A549 (cell line): ENCODE measurements around the gene MEGF6. TPM values are rescaled to one million over a fixed set of nuclear protein-coding genes. Genes with fewer than 3 reads are reported as not detected.

Experiments
- ATAC-seq, 2 experiments: fragments of 200-7000 bp in 1 of 2; fragments of >200 bp in 1 of 2; cut with Nextera tagmentation in 1 of 2; cut with Tn5 transposase in 1 of 2; 3 replicates each; pipeline versions ENCODE4 v1.8.0 to v1.9.1; 2018 to 2020; ENCODE audit warnings: mild to moderate bottlenecking in 1 of 2, moderate library complexity in 1 of 2
- CTCF ChIA-PET: fragments of 300-600 bp; sonication (Branson Sonifier 250); formaldehyde crosslinking; extraction: SDS; loops from one replicate; lab custom pipeline; 2021; ENCODE audit warnings: antibody characterized with exemption, inconsistent platforms; lab: Yijun Ruan, JAX
- POLR2A ChIA-PET: fragments of 350-600 bp; formaldehyde crosslinking; extraction: SDS; loops from one replicate; lab custom pipeline; 2021; ENCODE audit warnings: antibody characterized with exemption, inconsistent platforms; lab: Yijun Ruan, JAX
- DNase-seq, 2 experiments: peaks; one replicate each; pipeline versions ENCODE4 v3.0.0 to v3.0.0-alpha.2; 2011 to 2016; ENCODE audit warnings: low read depth in 1 of 2, low spot score in 1 of 2
- FAIRE-seq: peaks from 2 replicates; lab custom pipeline; 2011; peaks lifted over from hg19 to GRCh38; lab: Jason Lieb, UNC
- H3K27ac ChIP-seq, 2 experiments: fragments of >200 bp; sonication (Bioruptor Twin); formaldehyde crosslinking; 3 replicates each; pipeline ENCODE4 v1.5.1; 2016 to 2017
- H3K4me1 ChIP-seq: fragments of >200 bp; sonication (Bioruptor Twin); formaldehyde crosslinking; 3 replicates; pipeline ENCODE4 v1.6.1; 2016
- H3K4me2 ChIP-seq: fragments of >200 bp; sonication (Bioruptor Twin); formaldehyde crosslinking; 3 replicates; pipeline ENCODE4 v1.6.1; 2016
- H3K4me3 ChIP-seq: fragments of >200 bp; sonication (Bioruptor Twin); formaldehyde crosslinking; 3 replicates; pipeline ENCODE4 v1.5.1; 2016
- H3K9me3 ChIP-seq: fragments of >200 bp; sonication (Bioruptor Twin); formaldehyde crosslinking; 3 replicates; pipeline ENCODE4 v1.6.1; 2016
- CBX8 ChIP-seq: fragments of 200-600 bp; sonication (generic); IDR thresholded peaks from 2 replicates; pipeline ENCODE4 v1.6.1; 2016
- CHD4 ChIP-seq: fragments of 200-600 bp; sonication (generic); IDR thresholded peaks from 2 replicates; pipeline ENCODE4 v1.6.1; 2016; ENCODE audit warnings: antibody characterized with exemption, mild to moderate bottlenecking, borderline replicate concordance
- EHMT2 ChIP-seq: fragments of 200-600 bp; sonication (generic); IDR thresholded peaks from 2 replicates; pipeline ENCODE4 v1.6.1; 2016; ENCODE audit warnings: antibody characterized with exemption, low read depth, mild to moderate bottlenecking, moderate library complexity
- EP300 ChIP-seq, 2 experiments: fragments of >200 bp; sonication (Bioruptor Twin); formaldehyde crosslinking; IDR thresholded peaks; 2 replicates in 1 of 2; 3 replicates in 1 of 2; pipeline ENCODE4 v1.6.1; 2016 to 2017
- ESRRA ChIP-seq: fragments of 150-350 bp; IDR thresholded peaks from 2 replicates; pipeline ENCODE4 v1.6.1; 2014; ENCODE audit warnings: mild to moderate bottlenecking, low read length, borderline replicate concordance
- HDAC2 ChIP-seq: fragments of 200-600 bp; sonication (generic); IDR thresholded peaks from 2 replicates; pipeline ENCODE4 v1.6.1; 2016
- HEYL ChIP-seq: fragments of 250-450 bp; sonication (Bioruptor Pico); IDR thresholded peaks from 2 replicates; pipeline ENCODE4 v1.8.0; 2021; ENCODE audit warnings: mild to moderate bottlenecking, moderate library complexity
- HOXB5 ChIP-seq: fragments of 250-450 bp; sonication (Bioruptor Pico); IDR thresholded peaks from 2 replicates; pipeline ENCODE4 v1.5.0; 2020; ENCODE audit warnings: mild to moderate bottlenecking, moderate library complexity
- JUN ChIP-seq, 2 experiments: fragments of >200 bp; sonication (Bioruptor Twin); formaldehyde crosslinking; IDR thresholded peaks; 2 replicates in 1 of 2; 3 replicates in 1 of 2; pipeline ENCODE4 v1.6.1; 2016 to 2017
- JUNB ChIP-seq: fragments of >200 bp; sonication (Bioruptor Twin); formaldehyde crosslinking; IDR thresholded peaks from 2 replicates; pipeline ENCODE4 v1.6.1; 2016
- KDM5A ChIP-seq: fragments of 200-600 bp; sonication (generic); IDR thresholded peaks from 2 replicates; pipeline ENCODE4 v1.6.1; 2016; ENCODE audit warnings: antibody characterized with exemption, mild to moderate bottlenecking
- MAFK ChIP-seq: fragments of 450-650 bp; IDR thresholded peaks from 2 replicates; pipeline ENCODE4 v1.6.1; 2014; ENCODE audit not compliant: partially characterized antibody
- MAZ ChIP-seq: fragments of 150-350 bp; IDR thresholded peaks from 2 replicates; pipeline ENCODE4 v1.6.1; 2014; ENCODE audit warnings: antibody characterized with exemption, low read depth, low read length, borderline replicate concordance
- POLR2A ChIP-seq: IDR thresholded peaks from 2 replicates; pipeline ENCODE4 v1.6.1; 2012; ENCODE audit warnings: mild to moderate bottlenecking, low read length
- POLR2AphosphoS2 ChIP-seq: conservative IDR thresholded peaks from 2 replicates; pipeline ENCODE4 v1.6.1; 2012; ENCODE audit warnings: low read length, improper control_type of control experiment, inconsistent platforms
- RARB ChIP-seq: fragments of 250-450 bp; sonication (Bioruptor Pico); IDR thresholded peaks from 2 replicates; pipeline ENCODE4 v1.8.0; 2021; ENCODE audit warnings: mild to moderate bottlenecking, moderate library complexity
- RNF2 ChIP-seq: fragments of 200-600 bp; sonication (generic); IDR thresholded peaks from 2 replicates; pipeline ENCODE4 v1.6.1; 2016; ENCODE audit warnings: low read depth, mild to moderate bottlenecking, antibody characterized with exemption, moderate library complexity, borderline replicate concordance
- SMC3 ChIP-seq: fragments of >200 bp; sonication (Bioruptor Twin); formaldehyde crosslinking; IDR thresholded peaks from 3 replicates; pipeline ENCODE4 v1.6.1; 2018; ENCODE audit warnings: inconsistent platforms
- SREBF2 ChIP-seq: fragments of 450-650 bp; IDR thresholded peaks from 2 replicates; pipeline ENCODE4 v1.6.1; 2014; ENCODE audit warnings: mild to moderate bottlenecking, moderate library complexity
- TFCP2L1 ChIP-seq: fragments of 250-450 bp; sonication (Bioruptor Pico); IDR thresholded peaks from 2 replicates; pipeline ENCODE4 v1.5.0; 2021; ENCODE audit warnings: mild to moderate bottlenecking
- TP53 ChIP-seq: fragments of 250-450 bp; sonication (Bioruptor Pico); IDR thresholded peaks from 2 replicates; pipeline ENCODE4 v1.5.0; 2021; ENCODE audit warnings: mild to moderate bottlenecking, moderate library complexity
- ZNF302 ChIP-seq: fragments of 250-450 bp; sonication (Bioruptor Pico); IDR thresholded peaks from 2 replicates; pipeline ENCODE4 v1.9.0; 2021; ENCODE audit warnings: inconsistent platforms, mild to moderate bottlenecking, moderate library complexity
- WGBS: methylation state at CpG from one replicate; pipeline ENCODE4 v1.1.6; 2017; ENCODE audit errors: missing lambda C conversion rate; 5-methylcytosine and 5-hydroxymethylcytosine counted together
- polyA plus RNA-seq, 4 experiments: library from polyadenylated mRNA; depleted of rRNA in 3 of 4; stranded (reverse); fragments of >200 nt; fragmentation: RNase III in 1 of 4; extraction: RNeasy Plus Mini Kit Qiagen cat#74134 plus additional on column Dnase treatment in 1 of 4; gene quantifications; 2 replicates in 3 of 4; 3 replicates in 1 of 4; pipeline ENCODE4 v1.2.3, GENCODE V29; 2011 to 2017
- TF ChIP-seq, protein P1 (sequence below): fragments of 450-650 bp; IDR thresholded peaks from 2 replicates; pipeline ENCODE4 v1.6.1; 2014; ENCODE audit warnings: antibody characterized with exemption
- TF ChIP-seq, protein P2 (sequence below): fragments of >200 bp; sonication (Bioruptor Twin); formaldehyde crosslinking; IDR thresholded peaks from 2 replicates; pipeline ENCODE4 v1.6.1; 2016
- TF ChIP-seq, protein P3 (sequence below): fragments of >200 bp; sonication (Bioruptor Twin); formaldehyde crosslinking; IDR thresholded peaks from 3 replicates; pipeline ENCODE4 v1.5.1; 2016

The MEGF6 gene
- polyA plus RNA-seq, 2 of the 4 experiments (the other 2 are of a cell fraction) = 0.66 to 13.7 TPM

DNA sequence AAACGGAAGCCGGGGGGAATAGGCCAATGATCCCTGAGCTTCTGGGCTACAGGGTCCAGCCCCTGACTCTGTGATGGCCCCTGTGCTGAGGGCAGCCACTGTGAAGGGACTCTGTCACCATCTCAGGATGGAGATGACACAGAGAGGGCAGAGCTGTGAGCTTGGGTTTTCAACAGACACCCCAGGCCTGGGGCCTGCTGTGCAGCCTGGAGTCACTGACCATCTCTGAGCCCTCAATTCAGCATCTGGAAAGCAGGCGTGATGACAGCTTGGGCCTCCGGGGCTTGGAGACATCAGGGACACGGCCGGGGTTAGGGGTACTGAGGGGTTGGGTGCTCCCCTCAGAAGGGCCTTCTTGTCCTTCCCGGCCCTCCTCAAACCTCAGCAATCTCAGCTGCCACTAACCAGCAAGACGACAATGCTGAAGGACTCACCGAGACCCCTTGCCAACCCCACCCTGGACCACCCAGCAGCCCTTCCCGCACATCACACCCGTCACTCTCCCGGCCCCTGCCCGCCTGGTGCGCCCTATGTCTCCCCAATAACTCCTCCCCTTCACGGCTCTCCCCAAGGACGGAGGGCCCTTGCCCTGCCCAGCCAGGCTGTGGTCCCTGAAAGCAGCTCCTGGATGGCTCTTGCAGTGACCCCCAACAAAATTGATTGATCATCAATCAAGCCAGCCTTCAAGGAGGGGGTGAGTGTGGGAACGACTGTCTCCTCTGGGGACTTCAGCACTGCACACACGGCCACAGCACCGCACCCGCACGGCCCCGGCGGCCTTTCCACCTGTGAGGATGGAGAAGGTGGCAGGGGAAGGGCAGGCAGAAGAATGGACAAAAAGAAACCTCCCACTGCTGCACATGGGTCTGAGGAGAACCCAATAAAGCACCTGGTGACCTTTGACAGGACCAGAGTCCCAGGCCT lies 4.3 kb downstream of the MEGF6 start:
- H3K4me1 ChIP-seq = peaks cover 6% of the 10 kb centered on the region; the same call in 1 of the 3 replicates
- TF ChIP-seq JUN (IDR thresholded peaks at IDR 0.05) = no peak
- no peak for TF ChIP-seq RARB (CRISPR knock-in tag)
- no peak for TF ChIP-seq SREBF2
- TF ChIP-seq POLR2AphosphoS2 = no peak
- TF ChIP-seq TP53 (CRISPR knock-in tag) = no peak
- TF ChIP-seq, protein P1, sequence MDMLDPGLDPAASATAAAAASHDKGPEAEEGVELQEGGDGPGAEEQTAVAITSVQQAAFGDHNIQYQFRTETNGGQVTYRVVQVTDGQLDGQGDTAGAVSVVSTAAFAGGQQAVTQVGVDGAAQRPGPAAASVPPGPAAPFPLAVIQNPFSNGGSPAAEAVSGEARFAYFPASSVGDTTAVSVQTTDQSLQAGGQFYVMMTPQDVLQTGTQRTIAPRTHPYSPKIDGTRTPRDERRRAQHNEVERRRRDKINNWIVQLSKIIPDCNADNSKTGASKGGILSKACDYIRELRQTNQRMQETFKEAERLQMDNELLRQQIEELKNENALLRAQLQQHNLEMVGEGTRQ = no peak
- no peak for TF ChIP-seq MAZ
- TF ChIP-seq, protein P2, sequence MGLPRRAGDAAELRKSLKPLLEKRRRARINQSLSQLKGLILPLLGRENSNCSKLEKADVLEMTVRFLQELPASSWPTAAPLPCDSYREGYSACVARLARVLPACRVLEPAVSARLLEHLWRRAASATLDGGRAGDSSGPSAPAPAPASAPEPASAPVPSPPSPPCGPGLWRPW = no peak
- TF ChIP-seq JUNB = no peak
- no peak for TF ChIP-seq ZNF302 (CRISPR knock-in tag)
- TF ChIP-seq HDAC2 = no peak
- no peak for TF ChIP-seq CBX8
- no peak for TF ChIP-seq ESRRA
- TF ChIP-seq CHD4 = no peak
- TF ChIP-seq HOXB5 (CRISPR knock-in tag) = no peak
- no peak for TF ChIP-seq EHMT2
- no peak for TF ChIP-seq EP300 (IDR thresholded peaks at IDR 0.05)
- no peak for TF ChIP-seq RNF2
- TF ChIP-seq, all 56 proteins: peak for 0
- ChIA-PET CTCF (interaction anchor here (0.9 to 2.2 kb wide), 4 partner anchors 13 to 154 kb away, joined by 3 to 5 read pairs (median 4); no protein-coding TSS in a partner anchor), POLR2A (no interaction called here)
- ATAC-seq (no peak), DNase-seq (no peak), FAIRE-seq (no peak)
- Histone ChIP-seq H3K9me3 (no peaks in the 10 kb centered on the region), H3K4me3 (no peak overlapping the region), H3K27ac (no peak overlapping the region), H3K4me2 (no peak overlapping the region)
- WGBS = 84% methylated on average over 17 of the region's 23 CpGs

DNA sequence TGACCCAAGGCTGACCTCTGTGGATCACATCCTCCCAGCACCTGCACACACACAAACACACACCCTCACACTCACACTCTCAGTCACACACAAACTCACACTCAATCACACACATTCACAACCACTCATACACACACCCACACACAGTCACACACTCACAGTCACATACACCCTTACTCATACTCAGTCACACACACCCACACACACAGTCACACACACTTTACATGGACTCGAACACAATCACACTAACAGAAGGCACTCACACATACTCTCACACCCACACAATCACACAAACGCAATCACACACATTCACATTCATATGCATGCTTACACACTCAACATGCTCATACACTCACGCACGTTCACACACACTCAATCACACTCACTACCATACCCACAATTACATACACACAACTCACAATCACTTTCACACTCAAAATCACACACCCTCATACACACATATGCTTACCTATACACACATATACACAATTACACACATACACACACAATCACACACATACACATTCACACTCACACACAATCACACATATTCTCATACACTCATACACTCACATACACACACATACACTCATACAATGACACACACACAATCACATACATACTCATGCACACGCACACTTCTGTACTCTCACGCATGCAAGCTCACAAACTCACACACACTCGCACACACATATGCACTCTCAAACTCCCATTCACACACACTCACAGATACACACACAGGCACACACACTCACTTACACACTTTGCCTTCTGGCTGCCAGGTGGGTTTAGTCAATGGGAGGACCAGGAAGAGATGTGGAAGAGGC lies 6.1 kb downstream of the MEGF6 start:
- Histone ChIP-seq H3K4me3 (no peak overlapping the region), H3K9me3 (no peaks in the 10 kb centered on the region), H3K4me1 (no peaks in the 10 kb centered on the region), H3K27ac (no peak overlapping the region), H3K4me2 (no peak overlapping the region)
- CTCF ChIA-PET = interaction anchor here (0.7 to 1.4 kb wide), 3 partner anchors 9 to 114 kb away, joined by 3 to 4 read pairs (median 3); no protein-coding TSS in a partner anchor
- 67% methylated on average over 7 of the region's 7 CpGs for WGBS
- no peak for ATAC-seq
- POLR2A ChIA-PET = no interaction called here
- FAIRE-seq = no peak
- DNase-seq = no peak
- TF ChIP-seq, protein P3, sequence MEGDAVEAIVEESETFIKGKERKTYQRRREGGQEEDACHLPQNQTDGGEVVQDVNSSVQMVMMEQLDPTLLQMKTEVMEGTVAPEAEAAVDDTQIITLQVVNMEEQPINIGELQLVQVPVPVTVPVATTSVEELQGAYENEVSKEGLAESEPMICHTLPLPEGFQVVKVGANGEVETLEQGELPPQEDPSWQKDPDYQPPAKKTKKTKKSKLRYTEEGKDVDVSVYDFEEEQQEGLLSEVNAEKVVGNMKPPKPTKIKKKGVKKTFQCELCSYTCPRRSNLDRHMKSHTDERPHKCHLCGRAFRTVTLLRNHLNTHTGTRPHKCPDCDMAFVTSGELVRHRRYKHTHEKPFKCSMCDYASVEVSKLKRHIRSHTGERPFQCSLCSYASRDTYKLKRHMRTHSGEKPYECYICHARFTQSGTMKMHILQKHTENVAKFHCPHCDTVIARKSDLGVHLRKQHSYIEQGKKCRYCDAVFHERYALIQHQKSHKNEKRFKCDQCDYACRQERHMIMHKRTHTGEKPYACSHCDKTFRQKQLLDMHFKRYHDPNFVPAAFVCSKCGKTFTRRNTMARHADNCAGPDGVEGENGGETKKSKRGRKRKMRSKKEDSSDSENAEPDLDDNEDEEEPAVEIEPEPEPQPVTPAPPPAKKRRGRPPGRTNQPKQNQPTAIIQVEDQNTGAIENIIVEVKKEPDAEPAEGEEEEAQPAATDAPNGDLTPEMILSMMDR = no peak
- no peak for TF ChIP-seq POLR2A
- TF ChIP-seq HEYL (CRISPR knock-in tag) = no peak
- no peak for TF ChIP-seq HDAC2
- no peak for TF ChIP-seq SREBF2
- no peak for TF ChIP-seq TFCP2L1
- no peak for TF ChIP-seq JUN (IDR thresholded peaks at IDR 0.05)
- no peak for TF ChIP-seq MAFK
- TF ChIP-seq KDM5A = no peak
- no peak for TF ChIP-seq SMC3
- no peak for TF ChIP-seq EHMT2
- TF ChIP-seq ESRRA = no peak
